Measurements from ENCODE around the gene MESP2. TPM values are rescaled to one million over a fixed set of nuclear protein-coding genes. Genes with fewer than 3 reads are reported as not detected.
A peak's percentile ranks its signal among the peaks of the same experiment; 100 is the strongest.

The MESP2 gene
- total RNA-seq, 2 experiments from 2014 or later: not detected

DNA sequence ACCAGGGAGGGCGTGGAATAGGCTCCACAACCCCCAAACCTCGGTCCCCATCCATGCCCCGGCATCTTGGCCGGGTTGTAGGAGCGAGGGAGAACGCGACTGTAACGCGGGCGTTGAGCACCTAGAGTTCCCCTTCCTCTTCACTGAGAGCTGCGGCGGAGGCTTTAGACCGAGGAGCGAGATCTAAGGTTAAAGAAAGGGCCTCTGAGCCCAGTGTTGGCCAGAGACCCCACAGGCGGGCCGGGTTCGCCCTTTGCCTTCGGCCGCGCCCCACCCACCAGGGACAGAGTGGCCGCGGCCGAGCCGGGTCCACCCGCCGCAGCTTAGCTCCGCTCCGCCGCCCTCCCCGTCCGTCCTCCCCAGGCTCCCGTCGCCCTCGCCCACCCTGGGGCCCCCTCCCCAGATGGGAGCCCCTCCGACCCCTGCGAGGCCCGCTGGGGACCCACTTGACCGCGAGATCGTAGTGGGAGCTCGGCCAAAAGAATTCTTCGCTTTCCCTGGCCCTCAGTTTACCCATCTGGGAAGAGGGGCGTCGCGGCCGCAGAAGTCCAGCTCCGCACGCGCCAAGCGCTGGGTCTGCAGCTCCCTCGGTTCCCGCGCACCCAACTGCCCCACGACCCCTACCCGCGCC lies 38.1 kb downstream of the MESP2 start:
- CTCF ChIA-PET: interaction anchor here (1.3 kb wide), 1 partner anchor 61 kb away, joined by 5 read pairs; no protein-coding TSS in a partner anchor

DNA sequence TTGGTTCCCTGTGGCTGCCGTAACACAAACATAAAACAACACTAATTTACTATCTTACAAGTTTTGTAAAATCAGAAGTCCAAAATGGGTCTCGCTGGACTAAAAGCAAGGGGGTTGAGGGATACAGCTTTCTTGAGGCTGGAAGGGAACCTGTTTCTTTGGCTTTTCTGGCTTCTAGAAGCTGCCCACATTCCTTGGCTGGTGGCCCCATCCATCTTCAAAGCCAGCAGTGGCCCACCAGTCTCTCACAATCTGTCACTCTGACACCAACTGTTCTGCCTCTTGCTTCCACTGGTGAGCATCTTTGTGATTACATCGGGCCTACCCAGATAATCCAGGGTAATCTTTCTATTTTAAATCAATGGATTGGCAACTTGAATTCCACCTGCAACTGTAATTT lies 39.6 kb downstream of the MESP2 start:
- CTCF ChIA-PET: interaction anchor here (1.0 kb wide), 1 partner anchor 59 kb away, joined by 3 read pairs; no protein-coding TSS in a partner anchor

More for the DNA sequence above, 38.1 kb downstream of the MESP2 start:
- no peaks in the 10 kb centered on the region for H3K9me3 Mint-ChIP-seq (ENCODE audit: insufficient read depth)
- peaks cover 30% of the 10 kb centered on the region for H3K27me3 Mint-ChIP-seq (ENCODE audit: low read depth)
- H3K4me1 Mint-ChIP-seq (ENCODE audit: low read depth): peaks cover 10% of the 10 kb centered on the region
- ATAC-seq (no peak), DNase-seq (no peak)
- POLR2A ChIA-PET: no interaction called here
- H3K4me3 Mint-ChIP-seq: peak overlapping the region; percentile 43
- peaks cover 14% of the 10 kb centered on the region for H3K36me3 Mint-ChIP-seq (ENCODE audit: low read depth)
- no peak overlapping the region for H3K27ac Mint-ChIP-seq

DNA sequence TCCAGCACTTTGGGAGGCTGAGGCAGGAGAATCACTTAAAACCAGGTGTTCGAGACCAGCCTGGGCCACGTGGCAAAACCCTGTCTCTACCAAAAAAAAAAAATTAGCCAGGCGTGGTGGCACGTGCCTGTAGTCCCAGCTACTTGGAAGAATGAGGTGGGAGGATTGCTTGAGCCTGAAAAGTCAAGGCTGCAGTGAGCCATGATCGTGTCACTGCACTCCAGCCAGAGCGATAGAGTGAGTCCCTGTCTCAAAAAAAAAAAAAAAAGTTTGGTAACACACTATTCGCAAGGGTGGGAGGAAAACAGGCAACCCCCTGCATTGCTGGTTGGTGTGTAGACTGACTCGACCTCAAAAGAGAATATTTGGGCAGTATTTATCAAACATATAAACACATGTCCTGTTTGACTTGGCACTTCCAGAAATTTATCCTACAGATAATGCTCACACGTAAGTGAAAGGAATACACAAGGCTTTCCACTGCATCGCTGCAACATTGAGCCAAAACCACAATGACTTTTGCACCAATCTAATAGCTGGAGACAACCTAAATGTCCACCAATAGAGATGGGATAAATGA lies 41.7 kb downstream of the MESP2 start:
- CTCF ChIA-PET: no interaction called here
- H3K9me3 Mint-ChIP-seq (ENCODE audit: insufficient read depth): no peaks in the 10 kb centered on the region
- peaks cover 10% of the 10 kb centered on the region for H3K4me1 Mint-ChIP-seq (ENCODE audit: low read depth)
- POLR2A ChIA-PET: no interaction called here
- peaks cover 43% of the 10 kb centered on the region for H3K27me3 Mint-ChIP-seq (ENCODE audit: low read depth)
- H3K4me3 Mint-ChIP-seq: no peak overlapping the region
- H3K36me3 Mint-ChIP-seq (ENCODE audit: low read depth): peaks cover 14% of the 10 kb centered on the region
- no peak for DNase-seq
- no peak for ATAC-seq
- no peak overlapping the region for H3K27ac Mint-ChIP-seq

More for the DNA sequence above, 39.6 kb downstream of the MESP2 start:
- DNase-seq (no peak), ATAC-seq (no peak)
- Mint-ChIP-seq H3K4me3 (peak overlapping the region; percentile 63), H3K36me3 (ENCODE audit: low read depth) (peaks cover 14% of the 10 kb centered on the region), H3K27me3 (ENCODE audit: low read depth) (peaks cover 34% of the 10 kb centered on the region), H3K9me3 (ENCODE audit: insufficient read depth) (no peaks in the 10 kb centered on the region), H3K4me1 (ENCODE audit: low read depth) (peaks cover 10% of the 10 kb centered on the region), H3K27ac (no peak overlapping the region)
- POLR2A ChIA-PET: no interaction called here

DNA sequence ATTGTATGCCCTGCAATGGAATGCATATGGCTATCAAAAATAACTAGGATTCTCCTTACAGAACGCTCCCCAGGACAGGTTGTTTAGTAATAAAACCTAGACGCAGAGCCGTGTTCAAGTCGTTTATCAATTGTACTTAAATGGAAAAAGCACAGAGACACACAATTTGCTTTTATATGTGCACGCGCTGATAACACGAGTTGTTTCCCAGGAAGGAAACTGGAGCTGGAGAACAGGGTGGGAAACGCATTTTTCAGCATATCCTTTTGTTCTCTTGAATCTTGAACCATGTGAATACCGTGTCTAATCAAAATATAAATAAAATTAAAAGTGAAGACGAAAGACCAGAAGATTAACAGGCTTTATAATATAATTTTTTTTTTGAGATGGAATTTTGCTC lies 42.2 kb downstream of the MESP2 start:
- H3K27me3 Mint-ChIP-seq (ENCODE audit: low read depth): peaks cover 43% of the 10 kb centered on the region

DNA sequence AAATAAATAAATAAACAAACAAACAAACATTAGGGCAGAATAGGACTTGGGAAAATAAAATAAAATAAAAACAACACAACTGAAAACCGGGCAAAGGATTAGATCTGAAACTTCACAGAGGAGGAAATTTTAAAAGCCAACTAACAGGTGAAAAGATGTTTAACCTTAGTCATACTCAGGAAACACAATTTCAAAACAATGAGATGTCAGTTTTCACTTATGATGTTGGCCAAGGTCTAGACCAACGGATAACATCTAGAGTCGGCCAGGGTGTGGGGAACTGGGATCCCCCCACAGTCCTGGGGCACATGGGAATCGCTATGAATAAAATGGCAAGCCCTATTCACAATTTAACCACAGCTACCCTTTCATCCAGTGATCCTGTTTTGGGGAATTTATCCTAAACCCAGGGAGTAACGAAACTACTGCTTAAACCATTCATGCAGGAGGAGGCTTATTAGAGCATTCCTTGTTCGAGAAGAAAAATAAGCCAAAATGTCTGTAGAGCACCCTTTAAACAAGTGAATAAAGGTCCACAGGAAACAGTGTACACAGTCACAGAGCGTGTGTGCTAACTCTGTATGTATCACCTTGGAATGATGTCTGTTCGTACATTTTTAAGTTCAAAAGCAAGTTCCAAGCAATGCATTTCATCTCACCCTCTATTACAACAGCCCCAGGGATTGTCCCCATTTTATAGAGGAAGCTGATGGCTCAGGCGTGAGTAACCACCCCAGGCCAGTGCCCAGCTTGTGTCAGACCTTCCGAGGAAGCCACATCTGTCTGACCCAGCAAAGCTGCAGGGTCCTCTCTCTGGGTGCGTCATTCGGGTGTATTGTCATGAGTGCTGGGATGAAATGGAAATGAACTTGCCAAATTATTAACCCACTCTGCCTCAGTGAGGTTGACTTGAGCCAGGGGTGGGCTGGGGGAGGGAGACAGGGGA lies 44.8 kb downstream of the MESP2 start:
- CTCF ChIA-PET: interaction anchor here (1.9 kb wide), 1 partner anchor 54 kb away, joined by 4 read pairs; no protein-coding TSS in a partner anchor

More for the DNA sequence above, 42.2 kb downstream of the MESP2 start:
- ATAC-seq (no peak), DNase-seq (no peak)
- H3K4me3 Mint-ChIP-seq: no peak overlapping the region
- POLR2A ChIA-PET: no interaction called here
- H3K9me3 Mint-ChIP-seq (ENCODE audit: insufficient read depth): no peaks in the 10 kb centered on the region
- H3K4me1 Mint-ChIP-seq (ENCODE audit: low read depth): peaks cover 10% of the 10 kb centered on the region
- peaks cover 14% of the 10 kb centered on the region for H3K36me3 Mint-ChIP-seq (ENCODE audit: low read depth)
- H3K27ac Mint-ChIP-seq: no peak overlapping the region
- CTCF ChIA-PET: no interaction called here

DNA sequence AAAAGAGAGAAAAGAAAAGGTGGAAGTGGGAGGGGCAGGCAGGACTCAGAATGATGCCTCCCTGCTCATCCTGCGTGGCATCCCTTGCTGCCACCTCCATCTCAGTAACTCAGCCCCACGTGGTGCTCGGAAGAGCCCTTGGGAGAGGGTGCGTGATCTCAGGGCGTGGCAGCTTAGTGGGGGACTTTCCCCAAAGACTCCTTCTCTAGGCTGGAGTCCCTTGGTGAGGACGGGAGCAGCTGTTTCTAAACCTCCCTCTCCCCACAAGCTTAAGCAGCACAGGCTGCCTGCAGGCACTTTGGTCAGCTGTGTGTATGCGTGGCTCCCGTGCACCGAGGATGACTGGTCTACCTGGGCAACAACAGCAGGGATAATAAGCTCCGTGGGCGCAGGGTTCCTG lies 45.9 kb downstream of the MESP2 start:
- H3K27me3 Mint-ChIP-seq (ENCODE audit: low read depth): peaks cover 21% of the 10 kb centered on the region
- H3K27ac Mint-ChIP-seq: no peak overlapping the region
- CTCF ChIA-PET: interaction anchor here (1.9 kb wide), 1 partner anchor 53 kb away, joined by 4 read pairs; no protein-coding TSS in a partner anchor
- DNase-seq (no peak), ATAC-seq (no peak)
- POLR2A ChIA-PET: no interaction called here
- H3K4me1 Mint-ChIP-seq (ENCODE audit: low read depth): no peaks in the 10 kb centered on the region
- no peaks in the 10 kb centered on the region for H3K36me3 Mint-ChIP-seq (ENCODE audit: low read depth)
- H3K9me3 Mint-ChIP-seq (ENCODE audit: insufficient read depth): no peaks in the 10 kb centered on the region
- H3K4me3 Mint-ChIP-seq: no peak overlapping the region

More for the DNA sequence above, 44.8 kb downstream of the MESP2 start:
- peaks cover 6% of the 10 kb centered on the region for H3K36me3 Mint-ChIP-seq (ENCODE audit: low read depth)
- H3K4me1 Mint-ChIP-seq (ENCODE audit: low read depth): no peaks in the 10 kb centered on the region
- H3K27me3 Mint-ChIP-seq (ENCODE audit: low read depth): peaks cover 30% of the 10 kb centered on the region
- no peaks in the 10 kb centered on the region for H3K9me3 Mint-ChIP-seq (ENCODE audit: insufficient read depth)
- POLR2A ChIA-PET: no interaction called here
- H3K27ac Mint-ChIP-seq: no peak overlapping the region
- ATAC-seq (no peak), DNase-seq (no peak)
- H3K4me3 Mint-ChIP-seq: no peak overlapping the region

DNA sequence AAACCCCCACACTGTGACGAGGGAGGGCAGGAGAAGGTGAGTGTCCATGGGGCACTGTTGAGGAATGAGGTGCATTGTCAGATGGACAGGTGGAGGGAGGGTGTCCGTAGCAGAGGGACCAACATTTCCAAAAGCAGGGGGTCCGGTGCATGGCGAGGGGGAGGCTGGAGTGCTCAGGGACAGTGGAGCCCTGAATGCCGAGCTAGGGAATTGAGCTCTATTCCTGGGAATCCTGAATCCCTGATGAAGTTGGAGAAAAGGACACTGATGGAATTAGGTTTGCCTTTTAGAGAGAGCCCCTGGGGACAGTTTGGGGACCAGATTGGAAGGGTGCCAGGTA lies 46.4 kb downstream of the MESP2 start:
- Mint-ChIP-seq H3K4me3 (no peak overlapping the region), H3K36me3 (ENCODE audit: low read depth) (no peaks in the 10 kb centered on the region), H3K9me3 (ENCODE audit: insufficient read depth) (no peaks in the 10 kb centered on the region), H3K27ac (no peak overlapping the region), H3K4me1 (ENCODE audit: low read depth) (no peaks in the 10 kb centered on the region), H3K27me3 (ENCODE audit: low read depth) (peaks cover 21% of the 10 kb centered on the region)
- POLR2A ChIA-PET: no interaction called here
- DNase-seq (no peak), ATAC-seq (no peak)
- CTCF ChIA-PET: no interaction called here

DNA sequence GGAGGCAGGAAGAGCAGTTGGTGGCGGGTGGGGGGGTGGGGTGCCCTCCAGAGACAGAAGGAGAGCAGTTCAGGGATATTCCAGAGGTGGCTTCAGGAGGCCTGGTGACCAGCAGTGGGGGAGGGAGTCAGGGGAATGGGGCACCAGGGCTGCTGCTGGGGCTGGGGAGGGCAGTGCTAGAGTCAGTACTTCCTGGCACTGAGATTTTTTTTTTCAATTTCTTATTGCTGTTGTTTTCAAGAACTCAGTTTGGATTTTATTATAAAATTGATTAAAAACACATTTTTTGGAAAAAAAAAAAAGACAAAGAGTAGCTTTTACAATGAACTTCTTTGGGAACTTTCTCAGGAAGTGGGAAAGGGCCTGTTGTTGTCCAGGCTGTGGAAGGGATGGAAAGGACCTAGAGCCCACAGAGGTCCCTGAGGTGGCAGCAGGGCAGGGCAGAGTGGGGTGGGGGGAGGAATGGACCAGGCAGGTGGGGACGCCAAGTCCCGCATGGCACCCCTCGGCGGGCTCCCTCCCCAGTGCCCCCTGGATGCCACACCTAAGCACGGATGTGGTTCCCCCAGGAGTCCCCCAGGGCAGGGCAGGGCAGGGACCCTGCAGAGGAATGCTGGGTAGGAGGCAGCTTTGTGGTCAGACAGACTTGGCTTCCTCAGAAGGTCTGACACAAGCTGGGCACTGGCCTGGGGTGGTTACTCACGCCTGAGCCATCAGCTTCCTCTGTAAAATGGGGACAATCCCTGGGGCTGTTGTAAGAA lies 47.0 kb downstream of the MESP2 start:
- peaks cover 17% of the 10 kb centered on the region for H3K27me3 Mint-ChIP-seq (ENCODE audit: low read depth)
- ChIA-PET CTCF (no interaction called here), POLR2A (no interaction called here)
- H3K27ac Mint-ChIP-seq: no peak overlapping the region
- ATAC-seq: no peak
- H3K36me3 Mint-ChIP-seq (ENCODE audit: low read depth): no peaks in the 10 kb centered on the region
- no peaks in the 10 kb centered on the region for H3K9me3 Mint-ChIP-seq (ENCODE audit: insufficient read depth)
- H3K4me3 Mint-ChIP-seq: no peak overlapping the region
- no peak for DNase-seq
- no peaks in the 10 kb centered on the region for H3K4me1 Mint-ChIP-seq (ENCODE audit: low read depth)

DNA sequence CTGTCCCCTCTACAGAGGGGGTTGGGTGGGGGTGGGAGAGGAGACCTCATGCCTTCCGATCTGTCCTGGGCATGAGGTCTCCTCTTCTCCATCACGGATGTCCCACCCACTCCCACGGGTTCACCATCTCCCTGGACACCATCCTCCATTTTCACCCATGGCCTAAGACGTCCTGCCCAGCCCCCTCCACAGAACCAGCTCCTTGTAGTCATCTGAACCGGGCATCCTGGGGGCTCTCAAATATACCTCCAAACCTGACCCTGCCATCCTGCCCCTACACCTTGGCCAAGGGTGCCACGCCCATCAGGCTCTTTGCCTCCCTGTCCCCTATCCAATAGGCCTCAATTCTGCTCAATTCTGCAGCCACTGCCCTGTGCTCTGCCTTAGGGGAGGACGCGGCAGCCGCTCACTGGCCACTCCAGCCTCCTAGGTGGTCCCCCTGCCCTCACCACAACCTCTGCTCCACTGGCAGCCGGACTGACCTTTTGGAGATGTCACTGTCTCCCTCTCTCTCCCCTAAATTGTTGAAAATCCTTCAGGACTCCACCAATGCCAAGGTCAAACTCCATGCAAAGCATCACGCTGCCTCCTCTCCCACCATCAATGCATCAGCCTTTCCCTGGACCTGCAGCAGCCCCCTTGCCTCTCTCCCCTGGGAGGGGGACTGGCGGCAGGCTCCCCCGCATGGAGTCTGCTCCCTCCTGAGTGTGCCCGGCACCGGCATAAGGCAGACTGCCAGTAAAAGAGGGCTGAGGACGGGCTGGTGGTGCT lies 47.9 kb downstream of the MESP2 start:
- ChIA-PET POLR2A (no interaction called here), CTCF (no interaction called here)
- Mint-ChIP-seq H3K27ac (no peak overlapping the region), H3K36me3 (ENCODE audit: low read depth) (no peaks in the 10 kb centered on the region), H3K4me1 (ENCODE audit: low read depth) (no peaks in the 10 kb centered on the region), H3K9me3 (ENCODE audit: insufficient read depth) (no peaks in the 10 kb centered on the region), H3K27me3 (ENCODE audit: low read depth) (peaks cover 15% of the 10 kb centered on the region), H3K4me3 (no peak overlapping the region)
- DNase-seq (no peak), ATAC-seq (no peak)

DNA sequence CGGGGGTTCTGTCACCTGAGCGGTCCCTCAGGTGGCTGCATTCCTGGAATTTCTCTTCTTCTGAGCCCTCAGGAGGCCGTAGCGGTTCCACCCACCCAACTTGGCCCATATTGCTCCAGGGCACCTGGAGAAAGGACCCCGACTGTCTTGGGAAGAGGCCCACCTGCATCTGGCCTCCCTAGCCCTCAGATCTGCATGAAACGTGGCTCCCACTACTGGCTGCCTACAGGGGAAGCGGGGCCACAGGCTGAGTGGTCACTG lies 48.4 kb downstream of the MESP2 start:
- Mint-ChIP-seq H3K27ac (no peak overlapping the region), H3K27me3 (ENCODE audit: low read depth) (peaks cover 15% of the 10 kb centered on the region), H3K4me3 (no peak overlapping the region), H3K9me3 (ENCODE audit: insufficient read depth) (no peaks in the 10 kb centered on the region), H3K4me1 (ENCODE audit: low read depth) (no peaks in the 10 kb centered on the region), H3K36me3 (ENCODE audit: low read depth) (no peaks in the 10 kb centered on the region)
- CTCF ChIA-PET: no interaction called here
- POLR2A ChIA-PET: interaction anchor here (0.7 kb wide), 1 partner anchor 69 kb away, joined by 3 read pairs; the partner anchor contains the start of gene AP3S2
- no peak for DNase-seq
- no peak for ATAC-seq

DNA sequence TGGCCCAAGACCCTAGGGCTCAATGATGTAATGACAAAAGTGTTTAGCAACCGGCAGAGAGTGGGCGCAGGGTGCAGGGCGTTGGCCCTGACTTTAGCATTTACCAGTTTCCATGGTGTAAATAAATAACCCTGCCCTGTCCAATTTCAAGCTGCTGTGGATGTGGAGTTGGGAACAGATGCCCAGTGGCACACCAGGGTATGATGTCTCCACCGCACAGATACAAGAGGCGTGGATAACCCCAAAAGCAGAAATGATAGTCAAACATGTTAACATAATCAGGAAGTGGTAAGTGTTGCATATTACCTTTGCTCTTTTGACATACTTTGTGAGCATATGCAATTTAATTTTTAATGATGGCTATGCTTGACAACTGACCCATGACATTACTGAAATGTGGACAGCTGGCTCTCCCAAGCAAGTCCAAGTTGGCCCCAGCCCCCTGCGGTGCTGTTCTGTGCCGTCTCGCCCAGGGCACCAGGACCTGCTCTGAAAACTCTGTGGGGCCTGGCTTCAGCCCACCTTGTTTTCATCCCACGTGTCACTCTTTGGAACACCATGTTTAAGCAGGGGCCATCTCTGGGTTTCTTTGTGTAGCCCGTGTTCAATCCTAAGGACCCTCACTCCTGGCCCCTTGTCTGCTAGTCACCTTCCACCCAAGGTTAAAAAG lies 49.3 kb downstream of the MESP2 start:
- ATAC-seq: no peak
- no peaks in the 10 kb centered on the region for H3K9me3 Mint-ChIP-seq (ENCODE audit: insufficient read depth)
- DNase-seq: no peak
- no peaks in the 10 kb centered on the region for H3K36me3 Mint-ChIP-seq (ENCODE audit: low read depth)
- no peaks in the 10 kb centered on the region for H3K4me1 Mint-ChIP-seq (ENCODE audit: low read depth)
- ChIA-PET POLR2A (interaction anchor here (0.7 kb wide), 1 partner anchor 68 kb away, joined by 3 read pairs; the partner anchor contains the start of gene AP3S2), CTCF (no interaction called here)
- peaks cover 15% of the 10 kb centered on the region for H3K27me3 Mint-ChIP-seq (ENCODE audit: low read depth)
- H3K27ac Mint-ChIP-seq: no peak overlapping the region
- H3K4me3 Mint-ChIP-seq: no peak overlapping the region
